A673 (cell line): ENCODE measurements around the gene MRC1. TPM values are rescaled to one million over a fixed set of nuclear protein-coding genes. Genes with fewer than 3 reads are reported as not detected.

Experiments used
- BruUV-seq: library from RNA; stranded (reverse); fragments of 400-500 nt; replicated peaks from 2 replicates; lab custom pipeline; 2021; lab: Mats Ljungman, UMichigan
- CTCF ChIA-PET: fragments of 300-600 bp; sonication (Branson Sonifier 250); formaldehyde crosslinking; loops from one replicate; lab custom pipeline; 2022; ENCODE audit warnings: antibody characterized with exemption; lab: Charles Lee
- POLR2A ChIA-PET: fragments of 300-600 bp; sonication (Branson Sonifier 250); formaldehyde crosslinking; loops from one replicate; lab custom pipeline; 2022; ENCODE audit warnings: antibody characterized with exemption; ENCODE audit not compliant: low non-redundant PET; lab: Charles Lee
- DNase-seq: peaks from one replicate; pipeline ENCODE4 v3.0.0-alpha.2; 2015; ENCODE audit warnings: low spot score
- H3K27ac ChIP-seq: fragments of 200-600 bp; sonication (generic); 2 replicates; pipeline ENCODE4 v1.5.1; 2016; ENCODE audit warnings: mixed run types, low read depth, mild to moderate bottlenecking, mixed read lengths, antibody characterized with exemption, low read length; ENCODE audit not compliant: poor library complexity, severe bottlenecking
- H3K27me3 ChIP-seq: fragments of 200-600 bp; sonication (generic); replicated peaks from 2 replicates; pipeline ENCODE4 v1.6.1; 2017; ENCODE audit warnings: mixed run types, low read depth, mild to moderate bottlenecking, mixed read lengths, antibody characterized with exemption, low read length; ENCODE audit not compliant: insufficient read depth, poor library complexity
- H3K36me3 ChIP-seq: fragments of 200-600 bp; sonication (generic); 2 replicates; pipeline ENCODE4 v1.6.1; 2016; ENCODE audit warnings: mixed run types, mild to moderate bottlenecking, mixed read lengths, antibody characterized with exemption, low read length; ENCODE audit not compliant: insufficient read depth, poor library complexity, severe bottlenecking
- H3K4me1 ChIP-seq: fragments of 200-600 bp; sonication (generic); 2 replicates; pipeline ENCODE4 v1.6.1; 2017; ENCODE audit warnings: mixed run types, mild to moderate bottlenecking, mixed read lengths, antibody characterized with exemption, low read length; ENCODE audit not compliant: insufficient read depth, poor library complexity, severe bottlenecking
- H3K4me3 ChIP-seq: fragments of 200-600 bp; sonication (generic); 2 replicates; pipeline ENCODE4 v1.5.1; 2016; ENCODE audit warnings: low read depth, mixed run types, mild to moderate bottlenecking, mixed read lengths, low read length; ENCODE audit not compliant: poor library complexity, severe bottlenecking
- H3K9me3 ChIP-seq: fragments of 200-600 bp; sonication (generic); 2 replicates; pipeline ENCODE4 v1.6.1; 2016; ENCODE audit warnings: mixed run types, low read depth, mild to moderate bottlenecking, mixed read lengths, antibody characterized with exemption, low read length; ENCODE audit not compliant: poor library complexity, severe bottlenecking
- CTCF ChIP-seq: fragments of 300-800, 200-600 bp; sonication (generic); conservative IDR thresholded peaks from 2 replicates; pipeline ENCODE4 v1.5.1; 2017; ENCODE audit warnings: low read depth, mild to moderate bottlenecking, antibody characterized with exemption, low read length, moderate library complexity, mixed read lengths
- EZH2 ChIP-seq: fragments of 200-600 bp; sonication (generic); IDR thresholded peaks from 2 replicates; pipeline ENCODE4 v1.6.1; 2017; ENCODE audit warnings: borderline replicate concordance, low read depth, mild to moderate bottlenecking, mixed read lengths, antibody characterized with exemption, low read length; ENCODE audit not compliant: poor library complexity, severe bottlenecking
- intact Hi-C: fragments of 100-400 bp; cut with micrococcal nuclease; formaldehyde crosslinking; loops from one replicate; pipeline ENCODE4 v1.10.0; 2022; ENCODE audit not compliant: unreplicated experiment
- total RNA-seq: library from RNA; stranded (reverse); gene quantifications from 2 replicates; pipeline ENCODE4 v1.2.3, GENCODE V29; 2021

Gene MRC1
- total RNA-seq, 1 experiment from 2014 or later, result 0.15 TPM

GRCh38 chr10:17848646-17849045 is 39.5 kb downstream of the MRC1 start:
- Histone ChIP-seq H3K4me3 (no peak overlapping the region), H3K4me1 (peaks cover 45% of the 10 kb centered on the region), H3K36me3 (no peaks in the 10 kb centered on the region), H3K27me3 (no peaks in the 10 kb centered on the region), H3K9me3 (no peaks in the 10 kb centered on the region), H3K27ac (peak overlapping the region; percentile 14)
- no TSS peak for BruUV-seq
- intact Hi-C loops, result loop anchor here (10.0 kb wide), 1 partner anchor 466 kb away; no protein-coding TSS in a partner anchor
- TF ChIP-seq CTCF (no peak), EZH2 (no peak)
- CTCF ChIA-PET, result interaction anchor here (2.6 kb wide), 1 partner anchor 368 kb away, joined by 11 read pairs; no protein-coding TSS in a partner anchor
- peak; percentile 32 for DNase-seq
- POLR2A ChIA-PET, result interaction anchor here (0.6 kb wide), 1 partner anchor 302 kb away, joined by 3 read pairs; no protein-coding TSS in a partner anchor

- intact Hi-C loops, result no loop called here
- H3K36me3 ChIP-seq, result no peaks in the 10 kb centered on the region
- TF ChIP-seq CTCF (no peak), EZH2 (no peak)
- H3K27ac ChIP-seq, result no peak overlapping the region
- ChIA-PET POLR2A (no interaction called here), CTCF (interaction anchor here (0.7 kb wide), 1 partner anchor 234 kb away, joined by 3 read pairs; no protein-coding TSS in a partner anchor)
- no peaks in the 10 kb centered on the region for H3K9me3 ChIP-seq
- H3K4me3 ChIP-seq, result no peak overlapping the region
- no TSS peak for BruUV-seq
- peak; percentile 66 for DNase-seq
- peaks cover 45% of the 10 kb centered on the region for H3K4me1 ChIP-seq
- H3K27me3 ChIP-seq, result no peaks in the 10 kb centered on the region
These were observed 41.4 kb downstream of the MRC1 start for GRCh38 chr10:17850501-17850900.

GRCh38 chr10:17851611-17852010 is 42.5 kb downstream of the MRC1 start:
- intact Hi-C loops, result no loop called here
- Histone ChIP-seq H3K4me1 (peaks cover 45% of the 10 kb centered on the region), H3K27ac (no peak overlapping the region), H3K4me3 (no peak overlapping the region), H3K27me3 (no peaks in the 10 kb centered on the region), H3K9me3 (no peaks in the 10 kb centered on the region), H3K36me3 (no peaks in the 10 kb centered on the region)
- CTCF ChIA-PET, result no interaction called here
- peak; percentile 82 for DNase-seq
- TF ChIP-seq EZH2, result no peak
- TF ChIP-seq CTCF, result no peak
- BruUV-seq, result no TSS peak
- POLR2A ChIA-PET, result no interaction called here
